Stimulated activated CD8-positive, alpha-beta memory T cell treated with anti-CD3 and anti-CD28 coated beads, Interleukin-2, amount 100 ng/mL, for 1 hour (primary cell): Measurements from ENCODE around the gene EPN2.

Experiments used
- DNase-seq, 2 donors: peaks; one replicate each; pipeline ENCODE4 v3.0.0-alpha.2; 2020; ENCODE audit warnings: low read depth in 2 of 2

The EPN2 gene

GRCh38 chr17:19294443-19294842 is 57.3 kb downstream of the EPN2 start:
- no peak for DNase-seq

GRCh38 chr17:19295473-19296135 is 58.4 kb downstream of the EPN2 start:
- no peak for DNase-seq

DNA sequence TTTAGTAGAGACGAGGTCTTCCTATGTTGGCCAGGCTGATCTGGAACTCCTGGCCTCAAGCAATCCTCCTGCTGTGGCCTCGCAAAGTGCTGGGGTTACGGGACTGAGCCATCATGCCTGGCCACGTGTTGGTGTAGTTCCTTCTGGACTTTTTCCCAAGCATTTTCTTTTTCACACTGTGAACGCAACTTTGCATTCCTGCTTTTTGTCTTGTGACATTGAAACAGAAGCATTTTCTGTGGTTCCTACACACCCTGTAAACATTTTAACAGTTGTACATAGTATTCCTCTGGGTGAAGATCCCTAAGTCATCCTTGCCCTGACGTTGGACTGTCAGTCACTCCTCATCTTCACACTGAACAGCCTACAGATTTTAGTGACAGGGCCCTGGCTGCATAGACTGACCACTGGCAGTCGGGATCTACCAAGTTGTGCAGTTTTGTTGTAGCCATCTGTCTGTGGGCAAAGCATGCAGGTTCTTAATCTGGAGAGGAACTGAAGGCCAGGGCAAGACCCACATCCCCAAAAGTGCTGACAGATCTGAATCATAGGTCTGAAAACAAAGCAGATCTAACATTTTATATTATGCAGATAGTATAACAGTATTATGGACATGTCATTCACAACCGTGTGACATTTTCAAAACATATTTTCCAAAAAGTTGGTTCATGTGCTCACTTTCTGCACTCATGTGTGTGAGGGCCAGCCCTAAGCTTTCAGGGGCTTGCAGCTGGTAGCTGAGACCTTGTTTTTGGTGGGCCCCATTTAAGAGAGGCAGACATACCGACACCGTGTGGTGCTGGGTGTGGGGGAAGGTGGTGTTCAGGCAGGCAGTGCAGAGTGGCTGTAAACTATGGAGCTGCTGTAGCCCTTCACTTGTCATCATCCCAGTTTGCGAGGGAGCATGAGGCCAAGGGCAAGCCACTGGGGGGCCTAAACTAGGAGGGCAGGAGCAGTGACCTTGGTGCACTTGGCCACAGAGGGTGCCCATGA is 59.9 kb downstream of the EPN2 start:
- DNase-seq: no peak

DNA sequence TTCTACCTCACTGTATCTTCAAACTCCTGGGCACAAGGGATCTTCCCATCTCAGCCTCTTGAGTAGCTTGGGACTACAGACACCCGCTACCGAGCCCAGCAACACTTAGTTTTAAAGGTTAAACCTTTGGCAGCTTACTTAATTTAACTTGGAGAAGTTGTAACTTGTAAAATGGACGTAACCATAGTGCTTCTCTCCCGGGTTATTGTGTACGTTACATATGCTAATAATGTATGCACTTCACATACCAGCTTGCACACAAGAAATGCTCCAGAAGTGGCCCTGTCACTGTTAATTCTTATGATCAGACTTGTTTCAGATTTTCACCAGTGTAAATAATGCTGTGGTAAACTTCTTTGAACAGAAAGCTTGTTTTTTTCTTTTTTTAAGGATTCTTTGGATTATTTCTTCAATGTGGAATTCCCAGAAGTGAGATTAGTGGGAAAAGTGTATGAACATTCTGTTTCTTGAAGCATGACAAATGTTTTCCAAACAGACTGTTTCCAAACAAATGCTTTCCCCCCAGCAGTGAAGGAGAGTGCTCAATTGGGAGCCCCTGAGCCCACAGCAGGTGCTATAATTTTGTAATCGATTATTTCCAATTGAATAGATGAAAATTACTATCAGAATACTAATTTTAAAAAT is 61.5 kb downstream of the EPN2 start:
- DNase-seq: no peak

GRCh38 chr17:19299214-19299747 is 62.1 kb downstream of the EPN2 start:
- no peak for DNase-seq

GRCh38 chr17:19299866-19300265 is 62.7 kb downstream of the EPN2 start:
- DNase-seq: no peak

DNA sequence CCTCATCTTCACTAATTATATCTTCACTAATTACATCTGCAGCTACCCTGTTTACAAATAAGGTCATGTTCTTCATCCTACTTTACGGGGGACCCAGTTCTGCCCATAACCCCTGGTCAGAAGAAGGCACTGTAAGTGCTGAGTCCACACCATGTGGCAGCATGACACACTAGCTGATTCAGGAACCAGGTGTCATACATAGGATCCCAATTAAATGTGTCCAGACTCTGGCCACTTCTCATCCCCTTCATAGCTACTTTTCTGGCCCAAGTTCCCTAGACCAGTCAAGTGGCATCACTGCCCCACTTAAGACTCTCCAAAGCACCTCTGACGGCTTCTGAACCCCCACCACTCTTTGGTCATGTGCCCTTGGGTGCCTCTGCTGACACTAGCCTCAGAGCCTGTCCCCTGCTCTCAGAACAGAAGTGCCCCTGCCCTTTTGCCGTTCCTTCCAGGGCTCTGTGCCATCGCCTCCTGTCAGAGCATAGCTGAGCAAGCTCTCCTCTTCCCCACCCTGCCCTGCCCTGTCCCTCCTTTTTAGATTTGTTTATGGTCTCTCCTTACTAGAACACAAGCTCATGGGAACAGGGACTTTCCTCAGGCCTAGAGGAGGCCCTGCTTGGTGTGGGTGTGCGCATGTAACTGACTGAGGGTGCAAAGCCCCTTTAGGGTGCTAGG is 64.2 kb downstream of the EPN2 start:
- no peak for DNase-seq

DNA sequence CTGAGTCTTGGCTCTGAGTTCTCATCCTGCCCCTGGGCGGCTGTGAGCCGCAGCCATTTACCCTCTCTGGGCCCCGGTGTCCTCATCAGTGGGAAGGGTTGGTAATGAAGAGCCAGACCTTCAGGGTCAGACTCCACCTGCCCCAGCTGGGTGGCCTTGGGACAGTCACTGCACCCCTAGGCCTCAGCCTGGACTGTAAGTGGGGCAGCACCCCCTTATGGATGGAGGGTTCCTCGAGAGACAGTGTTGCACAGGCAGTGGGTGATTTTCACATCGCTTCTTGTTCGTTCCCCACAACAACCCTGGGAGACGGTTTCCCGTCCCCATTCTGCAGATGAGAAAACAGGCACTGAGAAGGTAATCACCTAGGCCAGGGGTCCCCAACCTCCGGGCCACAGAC is 64.8 kb downstream of the EPN2 start:
- DNase-seq: no peak

DNA sequence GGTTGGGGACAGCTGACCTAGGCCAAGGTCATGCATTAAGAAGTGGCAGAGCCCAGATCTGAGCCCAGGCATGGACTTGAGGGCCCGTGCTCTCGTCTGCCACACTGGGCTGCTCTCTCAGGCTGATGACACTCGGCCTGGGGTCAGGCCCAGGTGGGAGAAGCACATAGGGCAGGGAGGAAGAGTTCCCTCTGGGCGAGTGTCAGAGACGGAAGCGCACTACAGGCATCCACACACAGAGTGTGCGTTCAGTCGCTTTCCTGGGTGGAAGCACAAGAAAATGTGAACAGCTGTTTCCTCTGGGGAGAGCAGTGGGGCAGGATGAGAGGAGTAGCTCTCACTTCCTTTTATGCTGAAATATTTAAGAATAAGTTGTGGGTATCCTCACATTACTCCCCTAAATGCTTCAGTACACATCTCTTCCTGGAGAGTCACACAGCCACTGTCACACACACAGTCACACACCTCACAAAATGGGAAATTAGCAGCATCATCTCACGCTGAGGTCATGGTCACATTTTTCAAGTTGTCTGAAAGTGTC is 65.7 kb downstream of the EPN2 start:
- no peak for DNase-seq

DNA sequence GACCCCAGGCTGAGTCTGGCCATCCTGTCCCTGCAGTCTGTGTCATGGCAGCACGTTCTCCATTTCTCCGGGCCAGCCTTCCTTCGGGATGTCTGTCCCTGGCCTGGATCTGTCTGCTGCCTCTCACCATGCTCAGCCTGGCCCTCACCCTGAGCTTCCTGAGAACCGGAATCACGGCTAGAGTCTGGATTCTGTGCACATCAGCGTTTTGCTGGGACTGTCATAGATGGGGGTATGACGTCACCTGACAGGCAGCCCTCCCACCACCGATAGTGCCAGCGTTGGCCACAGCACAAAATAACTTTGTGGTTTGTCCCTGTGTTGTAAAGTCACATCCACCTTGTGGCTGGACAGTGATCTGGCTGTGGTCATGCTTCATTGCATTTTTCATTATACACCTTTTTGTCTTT is 66.2 kb downstream of the EPN2 start:
- DNase-seq: no peak

DNA sequence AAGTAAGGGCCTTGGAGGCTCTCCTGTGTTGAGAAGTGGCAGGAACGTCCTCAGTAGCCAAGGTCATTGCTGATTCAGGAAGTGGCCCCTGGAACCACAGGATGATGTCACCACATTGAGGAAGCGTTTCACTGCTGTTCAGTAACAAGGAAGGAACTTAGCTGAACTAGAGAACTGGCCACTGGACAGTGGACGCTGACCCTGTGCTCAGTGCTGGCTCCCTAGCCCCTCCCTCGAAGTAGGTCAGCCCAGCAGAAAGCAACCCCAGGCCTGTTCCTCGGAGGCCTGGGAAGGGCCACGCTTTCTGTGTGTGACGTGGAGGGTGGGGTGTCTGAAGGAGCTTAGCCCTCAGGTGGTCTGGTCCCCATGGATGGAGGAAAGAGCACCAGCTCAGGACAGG is 67.0 kb downstream of the EPN2 start:
- no peak for DNase-seq

GRCh38 chr17:19304751-19305150 is 67.6 kb downstream of the EPN2 start:
- DNase-seq: no peak

GRCh38 chr17:19305256-19305655 is 68.1 kb downstream of the EPN2 start:
- DNase-seq: no peak

- no peak for DNase-seq
These were observed 68.6 kb downstream of the EPN2 start for GRCh38 chr17:19305761-19306159.

GRCh38 chr17:19306160-19307111 is 69.3 kb downstream of the EPN2 start:
- DNase-seq: no peak

- no peak for DNase-seq
These were observed 70.4 kb downstream of the EPN2 start for GRCh38 chr17:19307521-19307920.

GRCh38 chr17:19308398-19308797 is 71.2 kb downstream of the EPN2 start:
- no peak for DNase-seq

DNA sequence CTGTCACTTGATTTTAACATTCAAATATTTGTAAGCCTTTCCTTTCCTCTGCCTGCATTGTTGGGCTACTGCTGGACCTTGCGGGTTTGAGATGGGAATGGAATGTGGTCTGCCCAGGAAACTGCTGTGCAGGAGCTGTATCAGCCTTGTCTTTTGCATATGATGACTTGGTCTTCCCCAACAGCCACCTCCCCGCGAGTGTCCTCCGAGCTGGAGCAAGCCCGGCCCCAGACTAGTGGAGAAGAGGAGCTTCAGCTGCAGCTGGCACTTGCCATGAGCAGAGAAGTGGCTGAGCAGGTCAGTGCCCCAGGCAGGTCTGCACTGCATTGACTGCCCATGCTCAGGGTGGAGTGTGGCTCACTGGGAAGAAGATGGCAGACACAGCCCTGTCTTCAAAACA is 72.5 kb downstream of the EPN2 start:
- DNase-seq: no peak

- no peak for DNase-seq
These were observed 73.0 kb downstream of the EPN2 start for GRCh38 chr17:19310151-19310550.

GRCh38 chr17:19311016-19311415 is 73.8 kb downstream of the EPN2 start:
- DNase-seq: no peak
